Cardiac muscle cell (in vitro differentiated cells and primary cell): ENCODE data around the gene ARNT2. TPM values are rescaled to one million over a fixed set of nuclear protein-coding genes. Genes with fewer than 3 reads are reported as not detected.

Source experiments
- DNase-seq, 2 donors: peaks; one replicate each; pipeline versions ENCODE4 v3.0.0 to v3.0.0-alpha.2; 2010 to 2017; ENCODE audit warnings: low read depth in 1 of 2, low spot score in 1 of 2
- H3K27ac ChIP-seq: fragments of 200-600 bp; sonication (generic); 2 replicates; pipeline ENCODE4 v1.5.1; 2016
- H3K27me3 ChIP-seq: fragments of 200-600 bp; sonication (generic); 2 replicates; pipeline ENCODE4 v1.6.0; 2016; ENCODE audit warnings: control low read depth
- H3K36me3 ChIP-seq: fragments of 200-600 bp; sonication (generic); 2 replicates; pipeline ENCODE4 v1.5.1; 2016; ENCODE audit warnings: control low read depth
- H3K4me1 ChIP-seq: fragments of 200-600 bp; sonication (generic); 2 replicates; pipeline ENCODE4 v1.8.1; 2017; ENCODE audit warnings: low read depth, mild to moderate bottlenecking, mixed run types
- H3K4me3 ChIP-seq: fragments of 200-600 bp; sonication (generic); 2 replicates; pipeline ENCODE4 v1.5.1; 2016; ENCODE audit warnings: mild to moderate bottlenecking
- H3K9me3 ChIP-seq: fragments of 200-600 bp; sonication (generic); 2 replicates; pipeline ENCODE4 v1.5.1; 2017; ENCODE audit warnings: low read depth, mild to moderate bottlenecking, control low read depth
- polyA plus RNA-seq: library from polyadenylated mRNA; unstranded; fragments of >200 nt; fragmentation: Nextera tagmentation; extraction: Ambion mirVana; gene quantifications from 2 replicates; pipeline ENCODE4 v1.2.1, GENCODE V29; 2016
- total RNA-seq: library from RNA; depleted of rRNA; stranded (reverse); fragments of >200 nt; gene quantifications from 2 replicates; pipeline ENCODE4 v1.2.3, GENCODE V29; 2016
- TF ChIP-seq, protein P1 (sequence below): IDR thresholded peaks from 2 replicates; pipeline ENCODE4 v1.5.1; 2012; ENCODE audit warnings: low read depth, mild to moderate bottlenecking, low read length

ARNT2 gene
- total and polyA plus RNA-seq, 2 experiments from 2014 or later = 3.8 to 4.4 TPM

DNA sequence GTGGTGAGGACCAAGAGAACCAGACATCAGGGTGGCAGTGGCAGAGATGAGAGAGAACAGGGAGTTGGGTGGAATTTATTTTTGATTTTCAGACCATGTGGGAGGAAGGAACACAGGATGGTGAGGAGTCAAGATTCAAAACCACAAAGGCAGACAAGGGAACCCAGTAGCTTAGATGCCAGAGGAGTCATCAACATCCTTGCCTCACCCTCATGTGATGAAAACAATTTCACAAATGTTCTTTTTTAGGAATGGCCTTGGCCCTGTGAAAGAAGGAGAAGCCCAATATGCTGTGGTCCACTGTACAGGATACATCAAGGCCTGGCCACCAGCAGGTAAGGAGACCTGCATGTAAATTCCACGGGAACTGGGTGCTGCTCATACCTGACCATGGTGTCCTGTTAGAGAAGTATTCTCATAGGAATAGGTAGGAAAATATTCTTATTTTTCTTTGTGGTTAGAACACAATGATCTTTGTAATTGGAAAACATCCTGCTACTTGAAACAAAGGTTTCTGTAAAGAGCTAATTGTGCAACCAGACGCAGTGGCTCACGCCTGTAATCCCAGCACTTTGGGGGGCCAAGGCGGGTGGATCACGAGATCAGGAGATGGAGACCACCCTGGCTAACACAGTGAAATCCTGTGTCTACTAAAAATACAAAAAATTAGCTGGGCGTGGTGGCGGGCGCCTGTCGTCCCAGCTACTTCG, 110.0 kb downstream of the ARNT2 start:
- Histone ChIP-seq H3K27me3 (no peaks in the 10 kb centered on the region), H3K27ac (no peak overlapping the region), H3K9me3 (no peaks in the 10 kb centered on the region), H3K4me1 (no peaks in the 10 kb centered on the region), H3K36me3 (no peaks in the 10 kb centered on the region), H3K4me3 (no peak overlapping the region)
- TF ChIP-seq, protein P1, sequence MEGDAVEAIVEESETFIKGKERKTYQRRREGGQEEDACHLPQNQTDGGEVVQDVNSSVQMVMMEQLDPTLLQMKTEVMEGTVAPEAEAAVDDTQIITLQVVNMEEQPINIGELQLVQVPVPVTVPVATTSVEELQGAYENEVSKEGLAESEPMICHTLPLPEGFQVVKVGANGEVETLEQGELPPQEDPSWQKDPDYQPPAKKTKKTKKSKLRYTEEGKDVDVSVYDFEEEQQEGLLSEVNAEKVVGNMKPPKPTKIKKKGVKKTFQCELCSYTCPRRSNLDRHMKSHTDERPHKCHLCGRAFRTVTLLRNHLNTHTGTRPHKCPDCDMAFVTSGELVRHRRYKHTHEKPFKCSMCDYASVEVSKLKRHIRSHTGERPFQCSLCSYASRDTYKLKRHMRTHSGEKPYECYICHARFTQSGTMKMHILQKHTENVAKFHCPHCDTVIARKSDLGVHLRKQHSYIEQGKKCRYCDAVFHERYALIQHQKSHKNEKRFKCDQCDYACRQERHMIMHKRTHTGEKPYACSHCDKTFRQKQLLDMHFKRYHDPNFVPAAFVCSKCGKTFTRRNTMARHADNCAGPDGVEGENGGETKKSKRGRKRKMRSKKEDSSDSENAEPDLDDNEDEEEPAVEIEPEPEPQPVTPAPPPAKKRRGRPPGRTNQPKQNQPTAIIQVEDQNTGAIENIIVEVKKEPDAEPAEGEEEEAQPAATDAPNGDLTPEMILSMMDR = no peak
- peak in 1 of 2 donors; percentile 91 for DNase-seq

DNA sequence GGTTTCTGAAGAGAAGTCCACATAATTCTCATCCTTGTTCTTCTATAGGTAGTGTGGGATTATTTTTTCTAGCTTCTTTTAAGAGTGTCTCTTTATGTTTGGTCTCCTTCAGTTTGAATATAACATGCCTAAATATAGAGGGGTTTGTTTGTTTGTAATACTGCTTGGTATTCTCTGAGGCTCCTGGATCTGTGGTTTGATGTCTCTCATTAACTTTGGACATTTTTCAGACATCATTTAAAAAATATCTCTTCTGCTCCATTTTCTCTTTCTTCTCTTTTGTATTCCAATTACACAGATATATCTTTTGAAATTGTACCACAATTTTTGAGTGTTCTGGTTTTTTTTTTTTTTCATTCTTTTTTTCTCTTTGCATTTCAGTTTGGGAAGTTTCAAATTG, 113.1 kb downstream of the ARNT2 start:
- DNase-seq = no peak
- Histone ChIP-seq H3K27me3 (no peaks in the 10 kb centered on the region), H3K27ac (no peak overlapping the region), H3K4me3 (no peak overlapping the region), H3K9me3 (no peaks in the 10 kb centered on the region), H3K36me3 (no peaks in the 10 kb centered on the region), H3K4me1 (no peaks in the 10 kb centered on the region)
- TF ChIP-seq, protein P1 = no peak

GRCh38 chr15:80518522-80518921, 114.3 kb downstream of the ARNT2 start:
- Histone ChIP-seq H3K4me1 (no peaks in the 10 kb centered on the region), H3K27me3 (no peaks in the 10 kb centered on the region), H3K27ac (no peak overlapping the region), H3K9me3 (no peaks in the 10 kb centered on the region), H3K4me3 (no peak overlapping the region), H3K36me3 (no peaks in the 10 kb centered on the region)
- DNase-seq = peak in 1 of 2 donors; percentile 48
- TF ChIP-seq, protein P1 = no peak

- H3K4me1 ChIP-seq = no peaks in the 10 kb centered on the region
- no peaks in the 10 kb centered on the region for H3K27me3 ChIP-seq
- H3K27ac ChIP-seq = no peak overlapping the region
- H3K4me3 ChIP-seq = no peak overlapping the region
- no peaks in the 10 kb centered on the region for H3K36me3 ChIP-seq
- TF ChIP-seq, protein P1 = no peak
- H3K9me3 ChIP-seq = no peaks in the 10 kb centered on the region
- no peak for DNase-seq
Measured at GRCh38 chr15:80523746-80524145, 119.6 kb downstream of the ARNT2 start.

DNA sequence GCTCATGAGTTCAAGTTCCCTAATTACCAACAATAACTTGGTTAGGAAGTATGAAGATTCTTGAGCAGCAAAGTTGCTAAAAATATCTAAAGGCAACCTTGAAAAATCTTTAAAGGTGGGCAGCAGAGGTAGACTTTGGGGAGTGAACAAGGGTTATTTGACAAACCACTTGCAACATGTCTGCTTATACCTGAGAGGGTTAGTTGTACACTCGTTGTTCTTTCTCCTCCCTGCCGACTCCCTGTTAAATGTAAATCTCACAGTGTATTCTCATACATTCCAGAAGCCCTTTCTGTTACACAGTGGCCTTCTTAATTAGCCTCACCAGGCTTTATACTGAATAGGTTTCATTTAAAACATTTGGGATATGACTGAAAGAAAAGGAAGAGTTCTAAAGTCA, 121.7 kb downstream of the ARNT2 start:
- no peaks in the 10 kb centered on the region for H3K9me3 ChIP-seq
- no peak overlapping the region for H3K27ac ChIP-seq
- no peak overlapping the region for H3K4me3 ChIP-seq
- no peaks in the 10 kb centered on the region for H3K36me3 ChIP-seq
- no peaks in the 10 kb centered on the region for H3K27me3 ChIP-seq
- no peak for DNase-seq
- TF ChIP-seq, protein P1 = no peak
- no peaks in the 10 kb centered on the region for H3K4me1 ChIP-seq
